Panc1 (cell line): ENCODE data around the gene KHDRBS2. TPM values are rescaled to one million over a fixed set of nuclear protein-coding genes. Genes with fewer than 3 reads are reported as not detected.

ENCODE experiments used
- ATAC-seq: fragments of 200-7000 bp; cut with Tn5 transposase; 2 replicates; pipeline ENCODE4 v1.9.1; 2020; ENCODE audit warnings: mild to moderate bottlenecking, moderate library complexity
- BruUV-seq: library from RNA; stranded (reverse); fragments of 400-500 nt; replicated peaks from 2 replicates; lab custom pipeline; 2021; lab: Mats Ljungman, UMichigan
- CTCF ChIA-PET: fragments of 300-600 bp; sonication (Branson Sonifier 250); formaldehyde crosslinking; loops from one replicate; lab custom pipeline; 2022; ENCODE audit warnings: antibody characterized with exemption; lab: Charles Lee
- POLR2A ChIA-PET: fragments of 300-600 bp; sonication (Branson Sonifier 250); formaldehyde crosslinking; loops from one replicate; lab custom pipeline; 2022; ENCODE audit warnings: antibody characterized with exemption; lab: Charles Lee
- DNase-seq: peaks from one replicate; pipeline ENCODE4 v3.0.0-alpha.2; 2010; ENCODE audit warnings: low read depth, low spot score
- H3K27ac ChIP-seq: 2 replicates; pipeline ENCODE4 v1.5.1; 2011; ENCODE audit warnings: mild to moderate bottlenecking, low read length, inconsistent platforms
- H3K27me3 ChIP-seq: fragments of 200-500 bp; sonication (Bioruptor generic); 2 replicates; pipeline ENCODE4 v1.6.0; 2014; ENCODE audit warnings: low read length, inconsistent platforms; ENCODE audit not compliant: control insufficient read depth, insufficient read depth
- H3K36me3 ChIP-seq: fragments of 200-500 bp; sonication (Bioruptor generic); 2 replicates; pipeline ENCODE4 v1.5.1; 2014; ENCODE audit warnings: inconsistent platforms, mild to moderate bottlenecking, low read length, moderate library complexity; ENCODE audit not compliant: control insufficient read depth, insufficient read depth
- H3K4me1 ChIP-seq: 2 replicates; pipeline ENCODE4 v1.5.1; 2011; ENCODE audit warnings: inconsistent platforms, mild to moderate bottlenecking, low read length, moderate library complexity; ENCODE audit not compliant: control insufficient read depth, insufficient read depth
- H3K4me3 ChIP-seq, 2 experiments: 2 replicates each; pipeline ENCODE4 v1.5.1; 2011 to 2012; ENCODE audit warnings: low read depth in 2 of 2, low read length in 2 of 2, mild to moderate bottlenecking in 2 of 2, inconsistent platforms in 1 of 2, moderate library complexity in 1 of 2
- H3K9me3 ChIP-seq: fragments of 200-500 bp; sonication (Bioruptor generic); 2 replicates; pipeline ENCODE4 v1.5.1; 2014; ENCODE audit warnings: low read depth, mild to moderate bottlenecking, inconsistent platforms, low read length, moderate library complexity; ENCODE audit not compliant: control insufficient read depth, insufficient read depth
- CTCF ChIP-seq: fragments of 450-650 bp; IDR thresholded peaks from 2 replicates; pipeline ENCODE4 v1.5.1; 2017; ENCODE audit warnings: mild to moderate bottlenecking
- POLR2AphosphoS5 ChIP-seq: IDR thresholded peaks from 2 replicates; pipeline ENCODE4 v1.6.1; 2012; ENCODE audit warnings: mild to moderate bottlenecking, low read depth, low read length, moderate library complexity
- SIN3A ChIP-seq: IDR thresholded peaks from 2 replicates; pipeline ENCODE4 v1.6.1; 2012; ENCODE audit warnings: low read depth, mild to moderate bottlenecking, low read length, moderate library complexity, borderline replicate concordance; ENCODE audit not compliant: insufficient read depth
- TCF7L2 ChIP-seq: IDR thresholded peaks from 2 replicates; pipeline ENCODE4 v1.6.1; 2011; ENCODE audit warnings: mild to moderate bottlenecking, low read depth, low read length, inconsistent platforms
- in situ Hi-C: cut with HindIII; loops from 2 replicates; pipeline ENCODE4 v1.10.0; 2016; ENCODE audit warnings: low sequenced_read_pairs, low pct_unique_long_range_greater_than_20kb
- intact Hi-C: fragments of 100-400 bp; cut with micrococcal nuclease; formaldehyde crosslinking; loops from one replicate; pipeline ENCODE4 v1.10.0; 2022; ENCODE audit not compliant: unreplicated experiment
- total RNA-seq: library from RNA; stranded (reverse); gene quantifications from one replicate; pipeline ENCODE4 v1.2.1, GENCODE V29; 2021; ENCODE audit not compliant: unreplicated experiment
- TF ChIP-seq, protein P1 (sequence below), 2 experiments: IDR thresholded peaks; 2 replicates each; pipeline ENCODE4 v1.6.1; 2011 to 2012; ENCODE audit warnings: low read depth in 2 of 2, control low read depth in 1 of 2, low read length in 1 of 2, mild to moderate bottlenecking in 1 of 2, moderate library complexity in 1 of 2; ENCODE audit not compliant: insufficient read depth in 1 of 2

KHDRBS2 gene
- total RNA-seq, 1 experiment from 2014 or later = not detected

GRCh38 chr6:62013719-62014118 lies 272.3 kb downstream of the KHDRBS2 start:
- TF ChIP-seq, protein P1, sequence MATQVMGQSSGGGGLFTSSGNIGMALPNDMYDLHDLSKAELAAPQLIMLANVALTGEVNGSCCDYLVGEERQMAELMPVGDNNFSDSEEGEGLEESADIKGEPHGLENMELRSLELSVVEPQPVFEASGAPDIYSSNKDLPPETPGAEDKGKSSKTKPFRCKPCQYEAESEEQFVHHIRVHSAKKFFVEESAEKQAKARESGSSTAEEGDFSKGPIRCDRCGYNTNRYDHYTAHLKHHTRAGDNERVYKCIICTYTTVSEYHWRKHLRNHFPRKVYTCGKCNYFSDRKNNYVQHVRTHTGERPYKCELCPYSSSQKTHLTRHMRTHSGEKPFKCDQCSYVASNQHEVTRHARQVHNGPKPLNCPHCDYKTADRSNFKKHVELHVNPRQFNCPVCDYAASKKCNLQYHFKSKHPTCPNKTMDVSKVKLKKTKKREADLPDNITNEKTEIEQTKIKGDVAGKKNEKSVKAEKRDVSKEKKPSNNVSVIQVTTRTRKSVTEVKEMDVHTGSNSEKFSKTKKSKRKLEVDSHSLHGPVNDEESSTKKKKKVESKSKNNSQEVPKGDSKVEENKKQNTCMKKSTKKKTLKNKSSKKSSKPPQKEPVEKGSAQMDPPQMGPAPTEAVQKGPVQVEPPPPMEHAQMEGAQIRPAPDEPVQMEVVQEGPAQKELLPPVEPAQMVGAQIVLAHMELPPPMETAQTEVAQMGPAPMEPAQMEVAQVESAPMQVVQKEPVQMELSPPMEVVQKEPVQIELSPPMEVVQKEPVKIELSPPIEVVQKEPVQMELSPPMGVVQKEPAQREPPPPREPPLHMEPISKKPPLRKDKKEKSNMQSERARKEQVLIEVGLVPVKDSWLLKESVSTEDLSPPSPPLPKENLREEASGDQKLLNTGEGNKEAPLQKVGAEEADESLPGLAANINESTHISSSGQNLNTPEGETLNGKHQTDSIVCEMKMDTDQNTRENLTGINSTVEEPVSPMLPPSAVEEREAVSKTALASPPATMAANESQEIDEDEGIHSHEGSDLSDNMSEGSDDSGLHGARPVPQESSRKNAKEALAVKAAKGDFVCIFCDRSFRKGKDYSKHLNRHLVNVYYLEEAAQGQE (IDR thresholded peaks at IDR 0.05; ENCODE audit: insufficient read depth in 1 of 2, low read depth in 2 of 2, low read length in 1 of 2) = no peak
- TF ChIP-seq TCF7L2 (no peak), CTCF (no peak)
- DNase-seq (no peak), ATAC-seq (no peak)
- H3K4me3 ChIP-seq = no peak overlapping the region
- H3K27me3 ChIP-seq = no peaks in the 10 kb centered on the region
- in situ Hi-C loops (no loop called here), intact Hi-C loops (no loop called here)
- no peak overlapping the region for H3K27ac ChIP-seq
- no peaks in the 10 kb centered on the region for H3K36me3 ChIP-seq
- H3K4me1 ChIP-seq = no peaks in the 10 kb centered on the region
- no TSS peak for BruUV-seq
- ChIA-PET CTCF (no interaction called here), POLR2A (no interaction called here)
- H3K9me3 ChIP-seq = no peaks in the 10 kb centered on the region

DNA sequence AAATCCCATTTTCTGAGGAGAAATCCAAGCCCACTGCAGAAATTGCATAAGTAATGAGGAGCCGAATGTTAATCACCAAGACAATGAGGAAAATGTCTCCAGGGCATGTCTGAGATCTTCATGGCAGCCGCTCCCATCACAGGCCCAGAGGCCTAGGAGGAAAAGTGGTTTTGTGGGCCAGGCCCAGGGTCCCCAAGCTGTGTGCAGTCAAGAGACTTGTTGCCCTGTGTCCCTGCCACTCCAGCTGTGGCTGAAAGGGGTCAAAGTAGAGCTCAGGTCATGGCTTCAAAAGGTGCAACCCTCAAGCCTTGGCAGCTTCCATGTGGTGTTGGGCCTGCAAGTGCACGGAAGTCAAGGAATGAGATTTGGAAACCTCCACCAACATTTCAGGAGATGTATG lies 276.6 kb downstream of the KHDRBS2 start:
- Histone ChIP-seq H3K9me3 (no peaks in the 10 kb centered on the region), H3K4me3 (no peak overlapping the region), H3K27me3 (no peaks in the 10 kb centered on the region), H3K4me1 (no peaks in the 10 kb centered on the region), H3K27ac (no peak overlapping the region), H3K36me3 (no peaks in the 10 kb centered on the region)
- TF ChIP-seq TCF7L2 (no peak), POLR2AphosphoS5 (no peak), CTCF (no peak), SIN3A (no peak)
- TF ChIP-seq, protein P1 (IDR thresholded peaks at IDR 0.05; ENCODE audit: insufficient read depth in 1 of 2, low read depth in 2 of 2, low read length in 1 of 2) = no peak
- BruUV-seq = no TSS peak
- POLR2A ChIA-PET = no interaction called here
- CTCF ChIA-PET = no interaction called here
- ATAC-seq (no peak), DNase-seq (no peak)
- in situ Hi-C loops (no loop called here), intact Hi-C loops (no loop called here)
